GM12875 (cell line): ENCODE data around the gene ANP32A.

Source experiments
- H3K4me3 ChIP-seq: one replicate; pipeline ENCODE4 v1.5.1; 2011; ENCODE audit warnings: low read depth, low read length, control low read depth
- CTCF ChIP-seq: IDR thresholded peaks from 2 replicates; pipeline ENCODE4 v1.5.1; 2011; ENCODE audit warnings: low read depth, mild to moderate bottlenecking, control low read depth, inconsistent platforms, low read length, moderate library complexity, borderline replicate concordance; ENCODE audit not compliant: insufficient read depth

Gene ANP32A

GRCh38 chr15:68815598-68815997 is 5.1 kb downstream of the ANP32A start:
- no peak for TF ChIP-seq CTCF
- no peak overlapping the region for H3K4me3 ChIP-seq

GRCh38 chr15:68814596-68814995 is 6.1 kb downstream of the ANP32A start:
- TF ChIP-seq CTCF, result no peak
- no peak overlapping the region for H3K4me3 ChIP-seq

DNA sequence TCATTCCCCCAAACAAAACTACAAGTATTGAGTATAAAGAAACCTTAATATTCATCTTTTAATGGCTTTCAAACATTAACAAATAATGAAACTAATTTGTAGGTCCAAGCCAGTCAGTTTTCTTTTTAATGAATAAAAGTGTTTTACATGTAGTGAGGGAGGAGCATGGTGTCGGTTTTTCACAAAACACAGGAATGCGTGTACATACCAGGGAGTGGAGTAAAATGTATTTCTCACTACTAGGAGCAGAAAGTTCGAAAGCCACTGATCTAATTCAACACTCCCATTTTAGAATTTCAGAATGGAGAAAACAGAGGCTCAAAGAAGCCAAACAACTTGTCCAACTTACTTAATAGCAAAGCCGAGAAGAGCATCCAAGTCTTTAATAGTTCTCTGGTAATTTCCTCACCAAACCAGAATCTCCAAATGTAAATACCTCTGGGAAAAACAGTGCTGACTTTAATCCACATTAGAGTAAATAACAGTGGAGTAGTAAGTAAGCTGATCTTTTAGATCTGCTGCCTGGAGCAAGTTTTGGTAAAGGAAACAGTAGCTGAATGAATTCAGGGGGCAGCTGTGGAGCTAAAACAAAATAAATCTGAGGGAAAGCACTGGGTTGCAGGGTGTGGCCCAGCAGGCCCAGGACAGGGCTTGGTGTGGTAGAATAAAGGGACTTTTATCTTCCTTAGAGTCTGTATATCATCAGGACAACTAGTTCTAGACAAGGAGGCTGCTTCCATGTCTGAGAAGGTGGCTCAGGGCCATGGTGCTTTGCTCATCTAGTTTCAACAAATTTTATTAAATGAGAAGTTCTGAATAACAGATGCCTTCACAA is 7.9 kb downstream of the ANP32A start:
- no peak for TF ChIP-seq CTCF
- no peak overlapping the region for H3K4me3 ChIP-seq

DNA sequence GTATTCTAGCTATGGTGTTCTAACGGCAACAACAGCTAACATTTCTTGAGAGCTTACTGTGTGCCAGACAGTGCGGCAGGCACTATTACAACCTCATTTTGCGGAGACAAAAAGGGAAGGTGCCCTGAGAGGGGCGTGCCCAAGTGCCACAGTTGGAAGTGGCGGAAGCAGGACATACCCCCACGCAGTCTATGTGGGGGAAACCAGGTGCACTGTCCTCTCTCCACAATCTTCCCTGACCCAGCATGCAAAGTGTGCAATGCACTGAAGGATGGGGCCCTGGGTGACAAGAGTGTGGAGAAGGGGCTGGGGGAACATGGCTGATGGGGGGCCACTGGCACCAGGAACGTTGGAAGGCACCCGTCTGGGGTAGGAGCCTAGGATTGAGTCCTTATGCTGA is 8.6 kb downstream of the ANP32A start:
- TF ChIP-seq CTCF, result no peak
- H3K4me3 ChIP-seq, result no peak overlapping the region

- H3K4me3 ChIP-seq, result no peak overlapping the region
- TF ChIP-seq CTCF, result no peak
Measured at GRCh38 chr15:68809517-68809916, 11.2 kb downstream of the ANP32A start.

DNA sequence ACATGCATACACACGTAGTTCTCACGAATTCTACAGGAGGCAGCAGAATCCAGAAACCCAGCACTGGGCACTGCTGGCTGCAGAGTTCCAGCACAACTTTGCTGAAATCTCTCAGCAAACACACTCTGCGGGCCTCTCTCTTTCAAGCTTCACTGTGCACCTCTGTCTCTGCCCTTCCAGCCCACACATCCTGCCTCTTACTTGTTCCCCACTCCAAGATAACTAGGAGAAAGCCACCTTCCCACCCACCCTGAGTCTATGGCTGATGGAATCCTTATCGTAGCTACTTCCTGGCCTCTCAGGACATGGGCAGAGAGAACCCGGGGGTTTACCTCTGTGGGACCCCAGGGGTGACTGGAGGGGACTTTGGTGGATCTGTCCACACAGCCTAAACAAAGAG is 11.9 kb downstream of the ANP32A start:
- no peak overlapping the region for H3K4me3 ChIP-seq
- TF ChIP-seq CTCF, result no peak

- TF ChIP-seq CTCF, result no peak
- H3K4me3 ChIP-seq, result no peak overlapping the region
Measured at GRCh38 chr15:68808091-68808490, 12.6 kb downstream of the ANP32A start.
